ENCODE results near the gene WDR18.

GRCh38 chr19:938233-938923 lies 45.8 kb upstream of the WDR18 start:
- TF ChIP-seq POLR2AphosphoS5 (IDR thresholded peaks at IDR 0.05), result no peak
- TF ChIP-seq, protein P1, sequence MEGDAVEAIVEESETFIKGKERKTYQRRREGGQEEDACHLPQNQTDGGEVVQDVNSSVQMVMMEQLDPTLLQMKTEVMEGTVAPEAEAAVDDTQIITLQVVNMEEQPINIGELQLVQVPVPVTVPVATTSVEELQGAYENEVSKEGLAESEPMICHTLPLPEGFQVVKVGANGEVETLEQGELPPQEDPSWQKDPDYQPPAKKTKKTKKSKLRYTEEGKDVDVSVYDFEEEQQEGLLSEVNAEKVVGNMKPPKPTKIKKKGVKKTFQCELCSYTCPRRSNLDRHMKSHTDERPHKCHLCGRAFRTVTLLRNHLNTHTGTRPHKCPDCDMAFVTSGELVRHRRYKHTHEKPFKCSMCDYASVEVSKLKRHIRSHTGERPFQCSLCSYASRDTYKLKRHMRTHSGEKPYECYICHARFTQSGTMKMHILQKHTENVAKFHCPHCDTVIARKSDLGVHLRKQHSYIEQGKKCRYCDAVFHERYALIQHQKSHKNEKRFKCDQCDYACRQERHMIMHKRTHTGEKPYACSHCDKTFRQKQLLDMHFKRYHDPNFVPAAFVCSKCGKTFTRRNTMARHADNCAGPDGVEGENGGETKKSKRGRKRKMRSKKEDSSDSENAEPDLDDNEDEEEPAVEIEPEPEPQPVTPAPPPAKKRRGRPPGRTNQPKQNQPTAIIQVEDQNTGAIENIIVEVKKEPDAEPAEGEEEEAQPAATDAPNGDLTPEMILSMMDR (IDR thresholded peaks at IDR 0.05; ENCODE audit: poor library complexity, severe bottlenecking), result no peak
- TF ChIP-seq EZH2 (IDR thresholded peaks at IDR 0.05; ENCODE audit: borderline replicate concordance, insufficient read depth, low read length, poor library complexity, severe bottlenecking), result no peak
- TF ChIP-seq EP300 (conservative IDR thresholded peaks at IDR 0.05; ENCODE audit: poor library complexity, severe bottlenecking), result no peak
- TF ChIP-seq, protein P2, sequence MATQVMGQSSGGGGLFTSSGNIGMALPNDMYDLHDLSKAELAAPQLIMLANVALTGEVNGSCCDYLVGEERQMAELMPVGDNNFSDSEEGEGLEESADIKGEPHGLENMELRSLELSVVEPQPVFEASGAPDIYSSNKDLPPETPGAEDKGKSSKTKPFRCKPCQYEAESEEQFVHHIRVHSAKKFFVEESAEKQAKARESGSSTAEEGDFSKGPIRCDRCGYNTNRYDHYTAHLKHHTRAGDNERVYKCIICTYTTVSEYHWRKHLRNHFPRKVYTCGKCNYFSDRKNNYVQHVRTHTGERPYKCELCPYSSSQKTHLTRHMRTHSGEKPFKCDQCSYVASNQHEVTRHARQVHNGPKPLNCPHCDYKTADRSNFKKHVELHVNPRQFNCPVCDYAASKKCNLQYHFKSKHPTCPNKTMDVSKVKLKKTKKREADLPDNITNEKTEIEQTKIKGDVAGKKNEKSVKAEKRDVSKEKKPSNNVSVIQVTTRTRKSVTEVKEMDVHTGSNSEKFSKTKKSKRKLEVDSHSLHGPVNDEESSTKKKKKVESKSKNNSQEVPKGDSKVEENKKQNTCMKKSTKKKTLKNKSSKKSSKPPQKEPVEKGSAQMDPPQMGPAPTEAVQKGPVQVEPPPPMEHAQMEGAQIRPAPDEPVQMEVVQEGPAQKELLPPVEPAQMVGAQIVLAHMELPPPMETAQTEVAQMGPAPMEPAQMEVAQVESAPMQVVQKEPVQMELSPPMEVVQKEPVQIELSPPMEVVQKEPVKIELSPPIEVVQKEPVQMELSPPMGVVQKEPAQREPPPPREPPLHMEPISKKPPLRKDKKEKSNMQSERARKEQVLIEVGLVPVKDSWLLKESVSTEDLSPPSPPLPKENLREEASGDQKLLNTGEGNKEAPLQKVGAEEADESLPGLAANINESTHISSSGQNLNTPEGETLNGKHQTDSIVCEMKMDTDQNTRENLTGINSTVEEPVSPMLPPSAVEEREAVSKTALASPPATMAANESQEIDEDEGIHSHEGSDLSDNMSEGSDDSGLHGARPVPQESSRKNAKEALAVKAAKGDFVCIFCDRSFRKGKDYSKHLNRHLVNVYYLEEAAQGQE (IDR thresholded peaks at IDR 0.05; ENCODE audit: borderline replicate concordance), result no peak
- no peak for TF ChIP-seq TAF1 (IDR thresholded peaks at IDR 0.05; ENCODE audit: low read depth)
